GM18951 (cell line): Measurements from ENCODE around the gene KIZ.

Experiments
- POLR2A ChIP-seq: IDR thresholded peaks from 4 replicates; pipeline ENCODE4 v1.6.1; 2011; ENCODE audit warnings: mild to moderate bottlenecking; ENCODE audit not compliant: insufficient read length, insufficient read depth; ENCODE audit errors: extremely low read depth
- in situ Hi-C: fragments of 300-500 bp; cut with MboI; formaldehyde crosslinking; loops from one replicate; pipeline ENCODE4 v1.12.0; 2022; ENCODE audit warnings: low sequenced_read_pairs, mixed read lengths, inconsistent platforms; ENCODE audit not compliant: unreplicated experiment

KIZ gene

GRCh38 chr20:21111416-21111815 lies 14.5 kb upstream of the KIZ start:
- in situ Hi-C loops, result no loop called here
- no peak for TF ChIP-seq POLR2A

DNA sequence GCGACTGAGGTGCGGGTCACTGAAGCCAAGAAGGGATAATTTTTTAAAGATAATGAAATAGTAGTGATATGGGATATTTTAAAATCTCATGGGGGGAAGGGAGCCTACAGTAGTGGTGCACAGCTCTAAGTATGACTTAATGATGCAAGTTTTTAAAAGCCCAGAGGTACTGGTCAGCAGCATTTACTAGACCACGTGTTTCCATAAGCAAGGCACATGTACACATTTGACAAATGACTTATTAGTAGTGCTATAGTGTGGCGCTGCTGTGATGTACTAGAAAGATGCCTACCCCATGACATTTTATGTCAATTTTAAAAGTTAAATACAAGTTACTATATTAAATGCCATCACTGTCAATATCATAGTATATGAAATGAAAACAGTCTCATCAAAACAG lies 12.2 kb upstream of the KIZ start:
- TF ChIP-seq POLR2A, result no peak
- in situ Hi-C loops, result no loop called here

DNA sequence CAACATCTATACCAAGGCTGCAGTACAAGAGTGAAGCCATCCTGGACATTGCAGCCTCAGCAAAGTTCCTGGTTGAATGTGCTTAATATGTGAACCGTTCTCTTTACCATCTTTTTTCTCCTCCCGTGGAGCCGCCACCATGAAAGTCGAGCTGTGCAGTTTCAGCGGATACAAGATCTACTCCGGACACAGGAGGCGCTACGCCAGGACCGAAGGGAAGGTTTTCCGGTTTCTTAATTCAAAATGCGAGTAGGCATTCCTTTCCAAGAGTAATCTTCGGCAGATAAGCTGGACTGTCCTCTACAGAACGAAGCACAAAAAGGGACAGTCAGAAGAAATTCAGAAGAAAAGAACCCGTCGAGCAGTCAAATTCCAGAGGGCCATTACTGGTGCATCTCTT lies 11.3 kb upstream of the KIZ start:
- in situ Hi-C loops, result no loop called here
- TF ChIP-seq POLR2A, result no peak

- TF ChIP-seq POLR2A, result no peak
- in situ Hi-C loops, result no loop called here
Measured at GRCh38 chr20:21117521-21117920, 8.4 kb upstream of the KIZ start.

- in situ Hi-C loops, result no loop called here
- TF ChIP-seq POLR2A, result no peak
Measured at GRCh38 chr20:21118138-21118537, 7.7 kb upstream of the KIZ start.

DNA sequence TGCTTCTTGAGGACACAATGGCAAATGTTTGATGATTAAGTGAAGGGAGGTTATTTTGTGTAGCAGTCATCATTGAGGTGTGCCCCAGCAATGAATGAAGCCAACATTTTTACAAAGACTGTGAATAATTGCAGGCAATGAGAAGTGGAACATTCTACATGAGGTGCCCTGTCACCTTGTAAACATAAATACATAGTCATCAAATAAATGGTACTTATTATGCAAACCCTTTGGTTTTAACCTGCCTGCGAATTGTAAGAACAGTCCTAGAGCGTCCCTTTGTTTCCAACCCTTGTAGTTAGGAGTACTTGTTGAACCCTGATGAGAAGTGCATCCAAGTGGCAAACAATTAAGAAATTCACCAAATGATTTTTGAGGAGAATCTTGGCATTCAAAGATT lies 7.1 kb upstream of the KIZ start:
- no peak for TF ChIP-seq POLR2A
- in situ Hi-C loops, result no loop called here

DNA sequence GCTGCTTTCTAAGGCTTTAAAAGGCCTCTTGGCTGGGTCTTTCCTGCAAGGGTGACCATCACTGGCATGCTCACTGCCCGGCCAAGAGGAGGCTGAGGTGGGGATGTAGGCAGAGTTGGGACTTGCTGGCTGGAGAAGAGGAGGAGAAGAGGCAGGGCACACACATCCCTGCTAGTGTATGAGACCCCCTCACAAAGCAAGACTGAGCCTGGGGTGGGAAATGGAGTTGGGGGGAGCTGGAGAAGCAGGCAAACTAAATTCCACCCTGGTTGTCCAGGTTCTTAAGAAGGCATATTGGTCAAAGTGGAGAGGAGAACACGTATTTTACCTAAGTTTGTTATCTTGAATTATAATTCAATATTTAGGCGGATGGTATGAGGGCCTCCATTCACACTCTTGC lies 1.7 kb upstream of the KIZ start:
- in situ Hi-C loops, result no loop called here
- TF ChIP-seq POLR2A, result no peak

- TF ChIP-seq POLR2A, result no peak
- in situ Hi-C loops, result no loop called here
Measured at GRCh38 chr20:21125072-21125848, 622 bp upstream of the KIZ start.

GRCh38 chr20:21126581-21126870 lies 644 bp downstream of the KIZ start:
- in situ Hi-C loops, result no loop called here
- TF ChIP-seq POLR2A, result no peak

GRCh38 chr20:21127201-21127981 lies 1.5 kb downstream of the KIZ start:
- no peak for TF ChIP-seq POLR2A
- in situ Hi-C loops, result no loop called here

- TF ChIP-seq POLR2A, result no peak
- in situ Hi-C loops, result no loop called here
Measured at GRCh38 chr20:21129861-21130260, 4.0 kb downstream of the KIZ start.

- no peak for TF ChIP-seq POLR2A
- in situ Hi-C loops, result no loop called here
Measured at GRCh38 chr20:21133404-21133803, 7.5 kb downstream of the KIZ start.

- no peak for TF ChIP-seq POLR2A
- in situ Hi-C loops, result no loop called here
Measured at GRCh38 chr20:21133917-21134622, 8.2 kb downstream of the KIZ start.

- no peak for TF ChIP-seq POLR2A
- in situ Hi-C loops, result no loop called here
Measured at GRCh38 chr20:21134883-21135493, 9.1 kb downstream of the KIZ start.
